Astrocyte of the hippocampus (primary cell): ENCODE data around the gene PSMA2.
"Not testable (repeated sequence)": the region's sequence is repeated elsewhere in the genome, so short reads cannot be mapped to it uniquely, and the experiment has no call there.

ENCODE experiments used
- DNase-seq: peaks from one replicate; pipeline ENCODE4 v3.0.0; 2011; ENCODE audit warnings: low read depth, low spot score

Gene PSMA2

GRCh38 chr7:42907316-42907715 is 24.7 kb downstream of the PSMA2 start:
- peak; percentile 78 for DNase-seq

DNA sequence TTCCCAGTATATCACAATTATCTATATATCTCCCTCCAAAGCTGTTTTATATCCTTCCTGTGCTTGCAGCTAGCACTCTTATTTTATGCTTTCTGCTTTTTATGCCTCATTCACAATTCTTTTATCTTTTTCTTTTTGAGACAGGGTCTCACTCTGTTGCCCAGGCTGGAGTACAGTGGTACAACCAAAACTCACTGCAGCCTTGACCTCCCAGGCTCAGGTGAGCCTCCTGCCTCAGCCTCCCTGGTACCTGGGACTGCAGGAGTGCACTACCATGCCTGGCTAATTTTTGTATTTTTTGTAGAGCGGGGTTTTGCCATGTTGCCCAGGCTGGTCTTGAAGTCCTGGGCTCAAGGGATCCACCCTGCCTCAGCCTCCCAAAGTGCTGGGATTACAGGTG is 25.8 kb downstream of the PSMA2 start:
- no peak for DNase-seq

DNA sequence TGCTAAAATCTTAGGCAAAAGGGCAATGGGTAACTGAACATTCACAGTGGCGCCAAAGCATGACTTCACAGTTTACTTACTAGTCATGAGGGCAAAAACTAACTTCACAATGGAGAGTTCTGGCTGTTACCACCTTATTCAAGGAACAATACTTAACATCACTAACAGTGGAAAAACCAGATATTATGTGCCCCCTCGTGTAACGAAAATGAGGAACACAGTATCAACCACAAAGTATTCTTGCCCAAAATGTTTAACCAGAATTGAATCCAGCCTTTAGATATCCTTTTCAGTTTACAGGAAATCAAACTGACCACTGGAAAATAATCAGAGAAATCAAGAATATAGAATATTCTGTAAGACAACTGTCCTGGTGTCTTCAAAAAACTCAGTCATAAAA is 29.6 kb downstream of the PSMA2 start:
- no peak for DNase-seq

DNA sequence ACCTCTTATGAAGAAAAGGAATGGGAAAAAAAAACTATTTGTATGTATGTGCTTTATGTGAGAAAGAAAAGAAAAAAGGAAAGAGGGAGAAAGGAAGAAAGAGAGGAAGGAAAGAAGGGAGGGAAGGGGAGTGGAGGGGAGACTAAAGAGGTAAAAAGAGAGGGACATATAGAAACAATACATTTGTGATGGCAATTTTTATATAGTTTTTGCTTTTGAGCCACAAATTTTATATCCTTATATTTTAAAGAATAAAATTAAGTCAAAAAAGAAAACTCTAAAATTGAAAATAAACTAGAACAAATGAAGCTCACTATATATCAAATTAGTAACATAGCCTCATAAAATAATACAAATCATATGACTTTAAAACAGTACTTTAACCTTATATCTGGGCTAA is 31.1 kb downstream of the PSMA2 start:
- DNase-seq = no peak

DNA sequence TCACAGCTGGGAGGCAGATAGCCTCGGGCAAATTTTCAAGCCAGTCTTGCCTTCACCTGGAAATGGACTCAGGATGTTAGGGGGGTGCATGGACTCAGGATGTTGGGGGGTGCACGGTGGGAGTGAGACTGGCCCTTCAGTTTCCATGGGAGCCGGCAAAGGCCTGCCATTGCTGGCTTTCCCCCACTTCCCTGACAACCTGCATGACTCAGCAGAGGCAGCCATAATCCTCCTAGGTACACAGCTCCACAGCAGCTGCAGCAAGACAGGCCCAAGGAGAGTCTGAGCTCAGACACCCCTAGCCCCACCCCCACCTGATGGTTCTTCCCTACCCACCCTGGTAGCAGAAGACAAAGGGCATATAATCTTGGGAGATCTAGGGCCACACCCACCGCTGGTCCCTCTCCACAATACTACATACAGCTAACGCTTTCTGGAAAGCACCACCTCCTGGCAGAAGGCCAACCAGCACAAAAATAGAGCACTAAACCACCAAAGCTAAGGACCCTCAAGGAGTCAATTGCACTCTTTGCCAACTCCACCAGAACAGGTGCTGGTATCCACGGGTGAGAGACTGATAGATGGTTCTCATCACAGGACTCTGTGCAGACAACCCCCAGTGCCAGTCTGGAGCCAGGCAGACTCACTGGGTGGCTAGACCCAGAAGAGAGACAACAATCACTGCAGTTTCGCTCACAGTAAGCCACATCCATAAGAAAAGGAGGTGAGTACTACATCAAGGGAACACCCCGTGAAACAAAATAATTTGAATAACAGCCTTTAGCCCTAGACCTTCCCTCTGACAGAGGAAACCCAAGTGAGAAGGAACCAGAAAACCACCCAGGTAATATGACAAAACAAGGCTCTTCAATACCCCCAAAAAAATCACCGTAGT is 38.4 kb downstream of the PSMA2 start:
- no peak for DNase-seq

GRCh38 chr7:42886893-42887505 is 45.0 kb downstream of the PSMA2 start:
- no peak for DNase-seq

GRCh38 chr7:42886129-42886528 is 45.8 kb downstream of the PSMA2 start:
- no peak for DNase-seq

DNA sequence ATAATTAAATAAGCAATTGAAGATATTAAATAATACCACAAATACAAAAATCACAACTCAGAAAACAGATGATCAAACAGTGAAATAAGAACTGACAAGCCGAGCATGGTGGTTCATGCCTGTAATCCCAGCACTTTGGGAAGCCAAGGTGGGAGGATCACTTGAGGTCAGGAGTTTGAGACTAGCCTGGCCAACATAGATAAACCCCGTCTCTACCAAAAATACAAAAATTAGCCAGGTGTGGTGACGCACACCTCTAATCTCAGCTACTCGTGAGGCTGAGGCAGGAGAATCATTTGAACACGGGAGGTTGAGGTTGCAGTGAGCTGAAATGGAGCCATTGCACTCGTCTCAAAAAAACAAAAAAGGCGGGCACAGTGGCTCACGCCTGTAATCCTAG is 46.8 kb downstream of the PSMA2 start:
- DNase-seq = not testable (repeated sequence)

GRCh38 chr7:42883950-42884349 is 48.0 kb downstream of the PSMA2 start:
- DNase-seq = peak; percentile 39

DNA sequence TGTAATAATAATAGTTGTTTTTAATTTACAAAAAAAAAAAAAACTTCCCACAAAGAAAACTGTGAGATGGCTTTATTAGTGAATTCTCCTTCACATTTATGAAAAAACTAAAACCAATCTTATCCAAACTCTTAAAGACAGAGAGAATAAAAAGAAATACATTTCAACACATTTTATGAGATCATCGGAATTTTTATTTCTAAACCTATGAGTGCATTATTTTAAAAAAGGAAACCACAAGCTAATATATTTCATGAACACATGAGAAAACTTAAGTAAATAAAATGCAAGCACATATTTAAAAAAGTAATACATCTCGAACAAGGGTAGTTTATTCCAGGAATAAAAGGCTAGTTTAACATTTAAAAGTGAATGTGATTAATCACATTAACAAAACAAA is 51.6 kb downstream of the PSMA2 start:
- DNase-seq = no peak

- no peak for DNase-seq
These were observed 53.7 kb downstream of the PSMA2 start for GRCh38 chr7:42878303-42878702.

- no peak for DNase-seq
These were observed 54.1 kb downstream of the PSMA2 start for GRCh38 chr7:42877862-42878261.

- peak; percentile 78 for DNase-seq
These were observed 55.5 kb downstream of the PSMA2 start for GRCh38 chr7:42876182-42877068.

GRCh38 chr7:42869131-42870020 is 62.6 kb downstream of the PSMA2 start:
- DNase-seq = no peak

- no peak for DNase-seq
These were observed 63.5 kb downstream of the PSMA2 start for GRCh38 chr7:42868480-42868879.
